Activated CD8-positive, alpha-beta T cell treated with anti-CD3 and anti-CD28 coated beads for 36 hours (primary cell): ENCODE measurements around the gene YPEL3. TPM values are rescaled to one million over a fixed set of nuclear protein-coding genes. Genes with fewer than 3 reads are reported as not detected.

Experiments used
- ATAC-seq: fragments of 200-7000 bp; cut with Tn5 transposase; one replicate; pipeline ENCODE4 v1.10.0; 2021; ENCODE audit warnings: mild to moderate bottlenecking, moderate library complexity
- CTCF ChIA-PET: fragments of 350-600 bp; sonication (Branson Sonifier 250); formaldehyde crosslinking; loops from one replicate; lab custom pipeline; 2021; ENCODE audit warnings: antibody characterized with exemption; lab: Charles Lee
- POLR2A ChIA-PET: fragments of 350-600 bp; sonication (Branson Sonifier 250); formaldehyde crosslinking; loops from one replicate; lab custom pipeline; 2021; ENCODE audit warnings: antibody characterized with exemption; lab: Charles Lee
- DNase-seq: peaks from one replicate; pipeline ENCODE4 v3.0.0-alpha.2; 2020
- H3K27ac Mint-ChIP-seq: one replicate; pipeline ENCODE4 v1.8.0; 2021; ENCODE audit warnings: mild to moderate bottlenecking, mixed read lengths
- H3K27me3 Mint-ChIP-seq: one replicate; pipeline ENCODE4 v1.8.0; 2021; ENCODE audit warnings: mixed read lengths
- H3K36me3 Mint-ChIP-seq: one replicate; pipeline ENCODE4 v1.8.0; 2021; ENCODE audit warnings: low read depth, mixed read lengths
- H3K4me1 Mint-ChIP-seq: one replicate; pipeline ENCODE4 v1.8.0; 2021; ENCODE audit warnings: low read depth, mixed read lengths
- H3K4me3 Mint-ChIP-seq: one replicate; pipeline ENCODE4 v1.8.0; 2021; ENCODE audit warnings: mild to moderate bottlenecking, moderate library complexity, mixed read lengths
- H3K9me3 Mint-ChIP-seq: one replicate; pipeline ENCODE4 v1.8.0; 2021; ENCODE audit warnings: mixed read lengths
- CTCF ChIP-seq: fragments of 200-600 bp; IDR thresholded peaks from one replicate; pipeline ENCODE4 v1.8.0; 2022; ENCODE audit warnings: antibody characterized with exemption, mild to moderate bottlenecking
- intact Hi-C: fragments of 100-400 bp; cut with micrococcal nuclease; formaldehyde crosslinking; loops from one replicate; pipeline ENCODE4 v1.10.0; 2022
- total RNA-seq, 2 experiments: library from RNA; stranded (reverse); gene quantifications; one replicate each; pipeline ENCODE4 v1.2.3, GENCODE V29; 2021

Gene YPEL3
- total RNA-seq, 2 experiments from 2014 or later: 17.7 to 19.5 TPM

- no peak overlapping the region for H3K27ac Mint-ChIP-seq
- no peak for TF ChIP-seq CTCF
- no peak for DNase-seq
Measured at GRCh38 chr16:30124985-30125379, 29.0 kb upstream of the YPEL3 start.

DNA sequence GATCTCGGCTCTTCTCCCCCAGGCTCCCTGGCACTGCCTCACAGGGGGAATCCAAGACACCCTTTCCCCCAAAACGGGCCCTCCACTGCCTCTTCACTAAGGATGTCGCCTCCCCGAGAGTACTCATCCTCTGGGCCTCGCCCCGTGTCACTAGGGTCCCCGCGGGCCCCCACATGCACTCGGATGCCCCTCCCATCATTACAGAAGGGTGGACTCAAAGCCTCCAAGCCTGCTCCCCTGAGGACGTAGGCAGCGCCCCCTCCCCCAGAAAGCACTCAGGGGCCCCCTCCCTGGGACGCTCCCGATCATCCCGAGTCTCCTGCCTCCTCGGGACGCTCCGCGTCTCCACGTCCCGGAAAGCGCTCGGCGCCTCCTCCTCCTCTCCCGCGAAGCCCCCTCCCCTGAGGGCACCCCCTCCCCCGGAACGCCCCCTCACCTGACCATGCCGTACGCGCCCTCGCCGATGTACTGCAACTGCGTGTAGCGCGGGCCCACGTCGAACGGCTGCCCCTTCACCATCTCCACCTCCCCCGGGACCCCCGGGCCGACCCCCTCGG, 26.7 kb upstream of the YPEL3 start:
- no peaks in the 10 kb centered on the region for H3K9me3 Mint-ChIP-seq
- H3K36me3 Mint-ChIP-seq: peaks cover 8% of the 10 kb centered on the region
- ATAC-seq (peak; percentile 34), DNase-seq (peak; percentile 44)
- no peak for TF ChIP-seq CTCF
- H3K27me3 Mint-ChIP-seq: no peaks in the 10 kb centered on the region
- H3K27ac Mint-ChIP-seq: peak overlapping the region; percentile 86
- ChIA-PET CTCF (interaction anchor here (1.4 kb wide), 1 partner anchor 10 kb away, joined by 3 read pairs; the partner anchor contains the start of gene GDPD3), POLR2A (interaction anchor here (0.7 to 1.5 kb wide), 4 partner anchors 9 to 64 kb away, joined by 3 to 6 read pairs (median 4); partner anchors contain the start of genes ALDOA and GDPD3)
- H3K4me3 Mint-ChIP-seq: peak overlapping the region; percentile 83
- intact Hi-C loops: no loop called here
- peaks cover 21% of the 10 kb centered on the region for H3K4me1 Mint-ChIP-seq

More at GRCh38 chr16:30124985-30125379, 29.0 kb upstream of the YPEL3 start:
- no peaks in the 10 kb centered on the region for H3K27me3 Mint-ChIP-seq
- no peaks in the 10 kb centered on the region for H3K9me3 Mint-ChIP-seq
- H3K4me1 Mint-ChIP-seq: peaks cover 18% of the 10 kb centered on the region
- no peak overlapping the region for H3K4me3 Mint-ChIP-seq
- intact Hi-C loops: no loop called here
- no peaks in the 10 kb centered on the region for H3K36me3 Mint-ChIP-seq
- ATAC-seq: no peak
- ChIA-PET CTCF (interaction anchor here (1.1 to 1.4 kb wide), 2 partner anchors 13 to 15 kb away, joined by 3 to 5 read pairs; no protein-coding TSS in a partner anchor), POLR2A (interaction anchor here (1.3 kb wide), 1 partner anchor 12 kb away, joined by 3 read pairs; no protein-coding TSS in a partner anchor)

DNA sequence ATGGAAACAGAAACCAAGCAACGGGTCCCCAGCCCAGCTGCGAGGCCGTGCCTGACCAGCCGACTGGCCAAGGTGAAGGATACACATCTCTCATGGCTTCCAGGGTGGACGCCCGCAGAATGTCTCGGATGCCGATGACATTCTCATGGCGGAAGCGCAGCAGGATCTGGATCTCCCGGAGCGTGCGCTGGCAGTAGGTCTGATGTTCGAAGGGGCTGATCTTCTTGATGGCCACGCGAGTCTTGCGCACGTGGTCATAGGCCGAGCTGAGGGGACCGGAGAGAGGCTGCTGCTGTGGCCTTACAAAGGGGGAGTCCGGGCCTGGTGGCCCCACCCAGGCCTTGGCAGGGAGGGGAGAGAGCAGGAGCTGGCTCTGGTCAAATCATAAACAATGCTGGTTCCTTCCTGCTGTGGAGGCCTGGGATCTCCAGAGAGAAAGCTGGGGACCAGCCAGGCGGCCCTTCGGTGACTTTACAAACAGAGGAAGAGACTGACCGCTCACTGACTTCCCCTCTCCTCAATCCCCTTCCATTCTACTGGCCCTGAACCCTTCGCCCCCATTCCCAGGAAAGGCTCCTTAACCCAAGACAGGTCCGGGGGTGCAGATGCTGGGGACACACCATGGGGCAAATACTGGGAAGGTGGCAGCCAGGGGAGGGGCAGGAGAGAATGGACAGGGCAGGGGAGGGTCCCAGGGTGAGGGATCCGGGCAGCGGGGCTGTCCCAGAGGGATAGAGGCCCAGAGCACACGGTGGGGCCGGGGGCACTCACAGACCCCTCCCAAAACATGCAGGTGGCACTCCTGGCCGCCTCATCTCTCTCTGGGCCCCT, 25.9 kb upstream of the YPEL3 start:
- Mint-ChIP-seq H3K9me3 (no peaks in the 10 kb centered on the region), H3K36me3 (peaks cover 8% of the 10 kb centered on the region), H3K27me3 (no peaks in the 10 kb centered on the region), H3K27ac (peak overlapping the region; percentile 86), H3K4me1 (peaks cover 21% of the 10 kb centered on the region), H3K4me3 (peak overlapping the region; percentile 83)
- DNase-seq (no peak), ATAC-seq (no peak)
- TF ChIP-seq CTCF: no peak
- ChIA-PET CTCF (interaction anchor here (1.2 to 1.8 kb wide), 2 partner anchors 10 to 30 kb away, joined by 5 to 11 read pairs; partner anchors contain the start of gene TBX6), POLR2A (interaction anchor here (0.7 to 2.3 kb wide), 3 partner anchors 9 to 64 kb away, joined by 3 to 8 read pairs (median 5); partner anchors contain the start of genes CORO1A and GDPD3)
- intact Hi-C loops: no loop called here

- ChIA-PET POLR2A (interaction anchor here (1.1 to 2.3 kb wide), 4 partner anchors 17 to 65 kb away, joined by 3 to 8 read pairs (median 6); partner anchors contain the start of gene CORO1A), CTCF (interaction anchor here (1.0 to 1.8 kb wide), 3 partner anchors 8 to 289 kb away, joined by 3 to 11 read pairs (median 5); partner anchors contain the start of gene TBX6)
- peak overlapping the region; percentile 57 for H3K27ac Mint-ChIP-seq
- no peaks in the 10 kb centered on the region for H3K27me3 Mint-ChIP-seq
- H3K4me3 Mint-ChIP-seq: no peak overlapping the region
- no peaks in the 10 kb centered on the region for H3K9me3 Mint-ChIP-seq
- H3K4me1 Mint-ChIP-seq: peaks cover 22% of the 10 kb centered on the region
- TF ChIP-seq CTCF: no peak
- ATAC-seq: no peak
- intact Hi-C loops: no loop called here
- H3K36me3 Mint-ChIP-seq: peaks cover 8% of the 10 kb centered on the region
- no peak for DNase-seq
Measured at GRCh38 chr16:30120340-30121105, 24.5 kb upstream of the YPEL3 start.
